Liver (tissue), 9 donors: ENCODE data around the gene PLD4. TPM values are rescaled to one million over a fixed set of nuclear protein-coding genes. Genes with fewer than 3 reads are reported as not detected.

Source experiments
- DNase-seq: peaks from one replicate; pipeline ENCODE4 v3.0.0-alpha.2; 2017; ENCODE audit warnings: low spot score
- H3K27ac ChIP-seq, 2 donors: one replicate each; pipeline ENCODE4 v1.7.0; 2013; ENCODE audit warnings: inconsistent platforms in 2 of 2, low read length in 2 of 2, control low read depth in 1 of 2, low read depth in 1 of 2, mild to moderate bottlenecking in 1 of 2
- H3K27me3 ChIP-seq, 4 donors: one replicate each; pipeline versions ENCODE4 v1.6.1 to v1.7.0; 2013; ENCODE audit warnings: low read length in 3 of 4, inconsistent platforms in 1 of 4, mild to moderate bottlenecking in 1 of 4, moderate library complexity in 1 of 4; ENCODE audit not compliant: control insufficient read depth in 4 of 4, insufficient read depth in 4 of 4
- H3K36me3 ChIP-seq, 4 donors: one replicate each; pipeline versions ENCODE4 v1.6.1 to v1.7.0; 2013; ENCODE audit warnings: low read length in 3 of 4, mild to moderate bottlenecking in 3 of 4, low read depth in 1 of 4, moderate library complexity in 1 of 4; ENCODE audit not compliant: control insufficient read depth in 4 of 4, insufficient read depth in 3 of 4
- H3K4me1 ChIP-seq, 4 donors: one replicate each; pipeline versions ENCODE4 v1.6.1 to v1.7.0; 2013; ENCODE audit warnings: low read length in 3 of 4, mild to moderate bottlenecking in 3 of 4, moderate library complexity in 1 of 4; ENCODE audit not compliant: control insufficient read depth in 4 of 4, insufficient read depth in 4 of 4
- H3K4me3 ChIP-seq, 3 donors: one replicate each; pipeline versions ENCODE4 v1.6.1 to v1.7.0; 2013; ENCODE audit warnings: low read length in 3 of 3, control low read depth in 1 of 3, low read depth in 1 of 3, mild to moderate bottlenecking in 1 of 3
- H3K9ac ChIP-seq, 2 donors: one replicate each; pipeline ENCODE4 v1.7.0; 2013; ENCODE audit warnings: low read length in 2 of 2, mild to moderate bottlenecking in 2 of 2, moderate library complexity in 2 of 2, control low read depth in 1 of 2, low read depth in 1 of 2
- H3K9me3 ChIP-seq, 4 donors: one replicate each; pipeline versions ENCODE4 v1.6.1 to v1.7.0; 2013; ENCODE audit warnings: low read length in 3 of 4; ENCODE audit not compliant: control insufficient read depth in 4 of 4
- ATF3 ChIP-seq: IDR thresholded peaks from 2 replicates; pipeline ENCODE4 v1.6.1; 2016; ENCODE audit warnings: antibody characterized with exemption
- CTCF ChIP-seq: fragments of 150-350 bp; IDR thresholded peaks from 2 replicates; pipeline ENCODE4 v1.5.1; 2017; ENCODE audit warnings: improper control_type of control experiment, low read depth, low read length; ENCODE audit not compliant: missing input control
- EGR1 ChIP-seq, 2 donors: IDR thresholded peaks; 2 replicates each; pipeline ENCODE4 v1.6.1; 2016 to 2018; ENCODE audit warnings: antibody characterized with exemption in 2 of 2, low read depth in 2 of 2
- FOXA2 ChIP-seq: IDR thresholded peaks from 2 replicates; pipeline ENCODE4 v1.6.1; 2016; ENCODE audit warnings: antibody characterized with exemption
- GABPA ChIP-seq, 2 donors: IDR thresholded peaks in 1 of 2; conservative IDR thresholded peaks in 1 of 2; 2 replicates each; pipeline ENCODE4 v1.6.1; 2016; ENCODE audit warnings: antibody characterized with exemption in 2 of 2, mild to moderate bottlenecking in 1 of 2, moderate library complexity in 1 of 2
- HNF4G ChIP-seq: IDR thresholded peaks from 2 replicates; pipeline ENCODE4 v1.6.1; 2016; ENCODE audit warnings: antibody characterized with exemption
- JUND ChIP-seq, 2 donors: IDR thresholded peaks; 2 replicates each; pipeline ENCODE4 v1.6.1; 2016; ENCODE audit warnings: antibody characterized with exemption in 2 of 2
- MAX ChIP-seq: IDR thresholded peaks from 2 replicates; pipeline ENCODE4 v1.6.1; 2016; ENCODE audit warnings: antibody characterized with exemption
- NR2F2 ChIP-seq: IDR thresholded peaks from 2 replicates; pipeline ENCODE4 v1.6.1; 2016; ENCODE audit warnings: antibody characterized with exemption
- RAD21 ChIP-seq, 2 donors: IDR thresholded peaks; 2 replicates each; pipeline ENCODE4 v1.6.1; 2016; ENCODE audit warnings: antibody characterized with exemption in 2 of 2, mild to moderate bottlenecking in 2 of 2
- REST ChIP-seq: IDR thresholded peaks from 2 replicates; pipeline ENCODE4 v1.6.1; 2016; ENCODE audit warnings: antibody characterized with exemption, mild to moderate bottlenecking
- RXRA ChIP-seq, 2 donors: IDR thresholded peaks; 2 replicates each; pipeline ENCODE4 v1.6.1; 2017 to 2018; ENCODE audit warnings: antibody characterized with exemption in 2 of 2, mild to moderate bottlenecking in 1 of 2
- SP1 ChIP-seq: IDR thresholded peaks from 2 replicates; pipeline ENCODE4 v1.6.1; 2018; ENCODE audit warnings: antibody characterized with exemption, mild to moderate bottlenecking
- TAF1 ChIP-seq: conservative IDR thresholded peaks from 2 replicates; pipeline ENCODE4 v1.6.1; 2016; ENCODE audit warnings: antibody characterized with exemption, mild to moderate bottlenecking
- YY1 ChIP-seq: IDR thresholded peaks from 2 replicates; pipeline ENCODE4 v1.6.1; 2016; ENCODE audit warnings: antibody characterized with exemption, mild to moderate bottlenecking
- ZBTB33 ChIP-seq: IDR thresholded peaks from 2 replicates; pipeline ENCODE4 v1.6.1; 2016; ENCODE audit warnings: antibody characterized with exemption
- WGBS: extraction: QIAGEN DNeasy Blood & Tissue Kit; methylation state at CpG from one replicate; pipeline ENCODE4 v1.1.7; 2013; 5-methylcytosine and 5-hydroxymethylcytosine counted together
- polyA plus RNA-seq, 2 donors: library from polyadenylated mRNA; stranded (reverse) in 1 of 2; unstranded in 1 of 2; fragments of 200-250 nt in 1 of 2; fragments of >200 nt in 1 of 2; fragmentation: Nextera tagmentation in 1 of 2; extraction: Ambion mirVana in 1 of 2; gene quantifications; one replicate each; pipeline versions ENCODE4 v1.2.1 to v1.2.3, GENCODE V29; 2013 to 2015
- total RNA-seq, 2 donors: library from RNA; depleted of rRNA; stranded (reverse); fragments of >200 nt; gene quantifications; one replicate each; pipeline ENCODE4 v1.2.3, GENCODE V29; 2014
- donor health status: healthy.
- donor health status: healthy.
- donor health status: healthy.
- donor health status: healthy.
- donor health status: healthy.

The PLD4 gene
- total and polyA plus RNA-seq, 4 donors = under 0.01 to 14.5 (median 0.35) TPM

GRCh38 chr14:104877066-104877805, 47.4 kb upstream of the PLD4 start:
- H3K9me3 ChIP-seq = no peaks in the 10 kb centered on the region

More at GRCh38 chr14:104877066-104877805, 47.4 kb upstream of the PLD4 start:
- Histone ChIP-seq H3K27me3 (no peaks in the 10 kb centered on the region), H3K4me1 (peaks cover 18 to 33% (median 25%) of the 10 kb centered on the region in 4 donors), H3K27ac (no peak overlapping the region), H3K36me3 (peaks cover 0 to 18% (median 9%) of the 10 kb centered on the region in 4 donors), H3K4me3 (no peak overlapping the region), H3K9ac (no peak overlapping the region)
- no peak for DNase-seq
- TF ChIP-seq TAF1 = no peak
- TF ChIP-seq JUND (IDR thresholded peaks at IDR 0.05) = no peak
- TF ChIP-seq MAX = no peak
- no peak for TF ChIP-seq REST
- TF ChIP-seq GABPA (IDR thresholded peaks at IDR 0.05 in 1 of 2, conservative IDR thresholded peaks at IDR 0.05 in 1 of 2) = no peak
- no peak for TF ChIP-seq ATF3
- TF ChIP-seq HNF4G = no peak
- TF ChIP-seq ZBTB33 = no peak
- TF ChIP-seq NR2F2 = no peak
- no peak for TF ChIP-seq YY1
- TF ChIP-seq RAD21 (IDR thresholded peaks at IDR 0.05) = no peak
- no peak for TF ChIP-seq CTCF
- no peak for TF ChIP-seq SP1
- TF ChIP-seq EGR1 (IDR thresholded peaks at IDR 0.05; ENCODE audit: low read depth in 2 of 2) = no peak
- no peak for TF ChIP-seq FOXA2
- no peak for TF ChIP-seq RXRA (IDR thresholded peaks at IDR 0.05)
- WGBS = 90% methylated on average over 14 of the region's 14 CpGs
